GM19099 (cell line): ENCODE measurements around the gene SOBP.

ENCODE experiments used
- POLR2A ChIP-seq: IDR thresholded peaks from 3 replicates; pipeline ENCODE4 v1.6.1; 2011; ENCODE audit warnings: low read depth; ENCODE audit not compliant: insufficient read length; ENCODE audit errors: extremely low read depth

Gene SOBP

GRCh38 chr6:107538856-107539387 lies 49.0 kb downstream of the SOBP start:
- no peak for TF ChIP-seq POLR2A

GRCh38 chr6:107539409-107539808 lies 49.5 kb downstream of the SOBP start:
- TF ChIP-seq POLR2A = no peak

DNA sequence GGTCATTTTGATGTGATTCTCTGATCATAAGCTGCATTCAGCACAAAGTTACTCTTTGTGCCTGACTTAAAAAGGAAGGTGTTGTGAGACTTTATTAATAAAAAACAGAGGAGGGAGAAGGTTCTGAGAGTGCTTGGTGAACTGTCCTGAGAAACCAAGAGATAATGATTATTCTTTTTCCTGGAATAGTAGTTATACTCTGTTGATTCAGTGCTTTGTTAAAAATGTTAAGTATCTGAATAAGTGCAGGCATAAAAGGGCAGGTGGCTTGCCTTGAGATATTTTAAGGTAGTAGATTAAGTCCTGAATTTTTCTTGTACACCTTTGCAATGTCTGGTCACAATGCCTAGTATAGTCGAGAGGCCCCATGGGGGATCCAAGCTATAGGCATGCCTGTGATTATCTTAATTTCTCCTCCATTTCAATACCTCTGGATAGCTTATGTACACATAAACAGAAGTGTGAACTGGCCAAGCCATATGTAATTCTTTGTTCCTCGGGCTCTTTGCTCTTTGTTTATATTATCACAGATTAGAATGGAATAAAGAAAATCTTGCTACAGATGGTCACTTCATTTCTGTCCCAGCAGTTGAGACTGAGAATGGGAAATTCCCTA lies 50.0 kb downstream of the SOBP start:
- no peak for TF ChIP-seq POLR2A

GRCh38 chr6:107540465-107540857 lies 50.5 kb downstream of the SOBP start:
- no peak for TF ChIP-seq POLR2A

- TF ChIP-seq POLR2A = no peak
These were observed 52.3 kb downstream of the SOBP start for GRCh38 chr6:107542192-107542668.

- no peak for TF ChIP-seq POLR2A
These were observed 53.2 kb downstream of the SOBP start for GRCh38 chr6:107543088-107543487.

DNA sequence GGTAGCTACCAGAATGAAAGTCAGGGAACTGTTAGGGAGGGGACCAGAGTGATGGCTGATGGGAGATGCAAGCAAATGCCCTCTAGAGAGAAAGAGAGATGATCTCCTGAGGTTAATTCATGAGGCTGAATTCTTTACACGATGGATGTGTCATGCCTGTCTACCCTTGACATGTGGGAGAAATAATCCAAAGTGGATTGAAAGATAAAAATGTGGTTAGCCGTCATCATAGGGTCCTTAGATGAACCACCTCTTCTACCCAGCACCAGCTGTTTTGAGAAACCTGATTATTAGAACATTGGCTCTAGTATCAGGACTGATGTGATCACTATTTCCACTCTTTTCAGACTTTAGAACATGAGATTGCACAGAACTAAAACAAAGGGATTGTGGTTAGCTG lies 53.6 kb downstream of the SOBP start:
- TF ChIP-seq POLR2A = no peak

DNA sequence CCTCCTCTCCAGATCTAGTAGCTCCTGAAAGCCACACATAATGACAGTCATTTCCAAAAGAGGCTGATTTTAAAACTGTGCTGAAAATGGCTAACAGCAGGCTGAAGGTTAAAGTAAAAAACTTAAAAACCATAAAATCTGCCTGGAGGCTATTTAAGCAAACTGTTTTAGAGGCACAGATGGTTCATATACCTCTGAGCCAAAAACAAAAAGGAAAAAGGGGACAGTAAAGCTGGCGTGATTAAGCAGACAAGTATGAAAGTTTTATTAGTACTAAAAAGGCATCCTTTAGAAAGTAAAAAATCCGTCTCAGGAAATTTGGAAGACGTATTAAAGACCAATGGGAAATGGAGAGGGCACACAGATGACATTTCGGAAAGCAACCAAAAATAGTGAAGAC lies 55.8 kb downstream of the SOBP start:
- TF ChIP-seq POLR2A = no peak

GRCh38 chr6:107546691-107547450 lies 57.0 kb downstream of the SOBP start:
- TF ChIP-seq POLR2A = no peak

DNA sequence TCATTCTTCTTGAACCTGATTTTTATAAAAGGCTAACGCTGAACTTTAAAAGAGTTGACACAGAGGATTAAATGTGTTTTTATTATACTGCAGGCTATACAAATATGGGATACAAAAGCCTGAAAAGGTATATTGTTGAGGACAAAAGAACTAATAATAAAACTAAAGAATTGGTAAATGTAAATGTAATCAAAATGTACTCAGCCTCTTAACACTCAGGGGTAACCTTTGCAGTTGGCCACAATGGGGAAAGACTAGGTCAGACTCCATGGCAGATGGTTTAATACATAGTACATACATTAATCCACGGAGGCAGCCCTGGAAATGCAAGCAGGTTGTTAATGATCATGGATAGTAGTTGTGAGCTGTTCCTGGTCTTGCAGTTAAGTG lies 57.5 kb downstream of the SOBP start:
- no peak for TF ChIP-seq POLR2A

- no peak for TF ChIP-seq POLR2A
These were observed 60.4 kb downstream of the SOBP start for GRCh38 chr6:107550241-107550840.

DNA sequence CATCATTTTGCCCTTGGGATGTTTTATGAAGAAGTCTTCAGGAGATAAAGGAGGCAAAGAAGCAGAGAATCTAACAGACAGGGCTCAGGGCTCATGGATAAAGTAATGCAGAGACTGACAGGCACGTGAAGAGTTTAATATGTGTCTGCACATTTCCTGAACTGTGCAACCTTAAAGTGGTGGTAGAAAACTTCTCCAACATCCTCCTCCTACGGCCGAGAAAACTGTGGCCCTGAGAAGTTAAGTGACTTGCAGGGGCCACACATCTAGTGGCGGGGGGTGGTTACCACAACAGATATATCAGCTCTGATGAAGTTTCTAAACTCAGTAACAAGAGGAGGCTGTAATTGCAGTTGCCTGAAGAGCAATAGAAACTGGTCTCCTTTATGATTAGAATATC lies 61.0 kb downstream of the SOBP start:
- TF ChIP-seq POLR2A = no peak

GRCh38 chr6:107554326-107554725 lies 64.4 kb downstream of the SOBP start:
- TF ChIP-seq POLR2A = no peak

- TF ChIP-seq POLR2A = no peak
These were observed 65.0 kb downstream of the SOBP start for GRCh38 chr6:107554918-107555317.

- TF ChIP-seq POLR2A = no peak
These were observed 65.5 kb downstream of the SOBP start for GRCh38 chr6:107555449-107555848.

DNA sequence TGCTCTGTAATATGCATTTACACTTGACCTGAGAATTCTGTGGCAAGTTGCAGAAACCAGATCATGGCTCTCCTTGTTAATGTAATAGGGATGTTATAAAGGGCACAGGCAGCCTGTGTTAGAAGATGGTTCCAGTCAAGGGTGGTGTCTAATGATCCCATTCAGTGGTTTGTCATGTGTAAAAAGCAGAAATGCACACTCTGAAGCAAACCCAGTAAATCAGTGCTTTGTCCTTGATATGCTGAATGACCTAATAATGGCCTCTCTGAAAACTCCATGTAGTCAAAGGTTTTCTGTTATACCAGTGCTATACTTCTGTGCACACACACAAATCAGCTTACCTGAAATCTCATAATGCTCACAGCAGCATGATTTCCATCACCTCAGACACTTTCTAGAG lies 66.2 kb downstream of the SOBP start:
- TF ChIP-seq POLR2A = no peak

DNA sequence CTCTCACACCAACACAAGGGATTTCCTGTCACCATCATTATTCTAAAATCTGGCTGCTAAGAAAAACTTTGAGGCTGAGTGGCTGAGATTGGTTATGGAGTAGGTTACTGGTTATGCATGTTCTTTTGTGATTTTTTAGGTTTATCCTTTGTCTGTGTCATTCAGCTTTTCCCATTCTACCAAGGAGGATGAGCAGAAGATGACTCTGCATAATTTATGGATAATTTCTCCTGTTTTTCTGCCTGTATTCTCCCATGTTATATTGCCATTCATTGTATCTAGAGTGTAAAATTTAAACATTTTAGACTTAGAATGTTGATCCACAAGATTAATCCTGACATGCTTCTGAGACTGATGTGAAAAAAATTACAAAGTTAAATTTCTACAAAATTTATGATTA lies 67.8 kb downstream of the SOBP start:
- no peak for TF ChIP-seq POLR2A

DNA sequence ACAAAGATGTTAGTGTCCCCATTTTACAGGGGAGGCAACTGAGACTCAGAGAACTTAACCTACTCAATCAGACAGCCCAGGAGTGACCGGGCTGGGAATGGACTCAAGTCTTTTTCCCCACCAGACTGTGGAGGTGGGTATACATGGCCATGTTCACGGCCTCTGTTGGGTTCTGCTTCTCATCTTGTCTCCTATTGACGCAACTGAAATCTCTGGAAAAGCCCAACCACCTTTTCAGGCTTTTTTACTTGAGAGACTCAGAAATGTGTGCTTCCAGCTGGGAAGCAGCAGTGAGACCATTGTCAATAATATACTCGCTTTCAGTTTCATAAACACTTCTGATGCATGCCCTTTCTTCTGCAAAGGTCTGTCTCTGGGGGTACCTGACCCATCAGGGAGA lies 70.7 kb downstream of the SOBP start:
- TF ChIP-seq POLR2A = no peak
